Fibroblast of the aortic adventitia (primary cell): ENCODE measurements around the gene LEMD3. TPM values are rescaled to one million over a fixed set of nuclear protein-coding genes. Genes with fewer than 3 reads are reported as not detected.

Experiments
- DNase-seq: peaks from one replicate; pipeline ENCODE4 v3.0.0-alpha.2; 2010; ENCODE audit warnings: low read depth
- H3K4me3 ChIP-seq: 2 replicates; pipeline ENCODE4 v1.5.1; 2011; ENCODE audit warnings: low read depth, mild to moderate bottlenecking, control low read depth, low read length, moderate library complexity
- total RNA-seq: library from RNA; depleted of rRNA; stranded (reverse); fragments of >200 nt; gene quantifications from 2 replicates; pipeline ENCODE4 v1.2.3, GENCODE V29; 2012; ENCODE audit warnings: low replicate concordance
- TF ChIP-seq, protein P1 (sequence below): IDR thresholded peaks from 2 replicates; pipeline ENCODE4 v1.5.1; 2011; ENCODE audit warnings: mild to moderate bottlenecking, low read length, control low read depth, inconsistent platforms; ENCODE audit not compliant: insufficient read depth

The LEMD3 gene
- total RNA-seq, 1 donor = 24.2 TPM

GRCh38 chr12:65257986-65258385 is 88.6 kb downstream of the LEMD3 start:
- no peak for DNase-seq
- TF ChIP-seq, protein P1, sequence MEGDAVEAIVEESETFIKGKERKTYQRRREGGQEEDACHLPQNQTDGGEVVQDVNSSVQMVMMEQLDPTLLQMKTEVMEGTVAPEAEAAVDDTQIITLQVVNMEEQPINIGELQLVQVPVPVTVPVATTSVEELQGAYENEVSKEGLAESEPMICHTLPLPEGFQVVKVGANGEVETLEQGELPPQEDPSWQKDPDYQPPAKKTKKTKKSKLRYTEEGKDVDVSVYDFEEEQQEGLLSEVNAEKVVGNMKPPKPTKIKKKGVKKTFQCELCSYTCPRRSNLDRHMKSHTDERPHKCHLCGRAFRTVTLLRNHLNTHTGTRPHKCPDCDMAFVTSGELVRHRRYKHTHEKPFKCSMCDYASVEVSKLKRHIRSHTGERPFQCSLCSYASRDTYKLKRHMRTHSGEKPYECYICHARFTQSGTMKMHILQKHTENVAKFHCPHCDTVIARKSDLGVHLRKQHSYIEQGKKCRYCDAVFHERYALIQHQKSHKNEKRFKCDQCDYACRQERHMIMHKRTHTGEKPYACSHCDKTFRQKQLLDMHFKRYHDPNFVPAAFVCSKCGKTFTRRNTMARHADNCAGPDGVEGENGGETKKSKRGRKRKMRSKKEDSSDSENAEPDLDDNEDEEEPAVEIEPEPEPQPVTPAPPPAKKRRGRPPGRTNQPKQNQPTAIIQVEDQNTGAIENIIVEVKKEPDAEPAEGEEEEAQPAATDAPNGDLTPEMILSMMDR = no peak
- no peak overlapping the region for H3K4me3 ChIP-seq

- H3K4me3 ChIP-seq = no peak overlapping the region
- TF ChIP-seq, protein P1 = no peak
- no peak for DNase-seq
Observed at GRCh38 chr12:65259501-65259900, 90.1 kb downstream of the LEMD3 start.

GRCh38 chr12:65263777-65264176 is 94.4 kb downstream of the LEMD3 start:
- no peak for DNase-seq
- TF ChIP-seq, protein P1 = no peak
- H3K4me3 ChIP-seq = no peak overlapping the region

- TF ChIP-seq, protein P1 = no peak
- H3K4me3 ChIP-seq = no peak overlapping the region
- DNase-seq = no peak
Observed at GRCh38 chr12:65266408-65266807, 97.0 kb downstream of the LEMD3 start.

DNA sequence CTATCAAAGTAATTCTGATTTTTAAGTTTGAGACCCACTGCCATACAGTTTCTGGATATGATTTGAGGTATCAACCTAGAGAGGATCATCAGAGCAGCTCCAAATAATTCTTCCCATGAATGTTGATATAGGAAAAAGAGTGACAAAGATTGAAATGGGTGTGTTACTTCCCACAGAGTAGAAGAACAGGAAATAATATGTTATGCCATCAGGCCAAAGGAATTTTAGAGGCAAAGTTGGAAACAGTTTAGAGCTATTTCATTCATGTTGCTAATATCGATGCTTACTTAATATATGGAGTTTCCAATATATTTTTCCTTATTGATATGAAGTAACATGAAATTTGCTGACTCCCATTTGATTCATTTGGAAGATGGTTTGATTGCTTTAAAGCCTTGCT is 100.2 kb downstream of the LEMD3 start:
- H3K4me3 ChIP-seq = no peak overlapping the region
- DNase-seq = peak; percentile 30
- TF ChIP-seq, protein P1 = no peak

- DNase-seq = no peak
- no peak overlapping the region for H3K4me3 ChIP-seq
- TF ChIP-seq, protein P1 = no peak
Observed at GRCh38 chr12:65274602-65275272, 105.4 kb downstream of the LEMD3 start.

DNA sequence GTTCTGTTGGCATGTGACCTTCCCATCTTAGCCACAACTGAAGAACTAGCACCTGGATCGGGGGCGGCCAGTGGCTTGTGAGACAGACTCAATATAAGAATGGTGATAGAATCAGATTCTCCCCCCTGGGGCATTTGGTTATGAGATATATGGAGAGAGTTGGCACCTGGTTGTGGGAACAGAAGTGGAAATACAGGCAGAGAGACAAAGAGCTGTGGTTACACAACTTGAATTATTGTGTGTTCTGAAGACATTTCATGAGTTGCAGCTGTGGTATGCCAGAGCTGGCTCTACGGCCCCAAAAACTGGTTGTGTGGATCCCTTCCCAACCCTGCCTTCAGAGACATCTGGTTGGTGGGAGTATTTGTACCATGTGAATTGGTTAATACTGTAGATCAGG is 106.2 kb downstream of the LEMD3 start:
- TF ChIP-seq, protein P1 = no peak
- no peak overlapping the region for H3K4me3 ChIP-seq
- DNase-seq = no peak
